Esophagus muscularis mucosa (tissue), 4 donors: Measurements from ENCODE around the gene RTN4RL2.

Source experiments
- CTCF ChIP-seq, 3 experiments: fragments of 200-600 bp in 2 of 3; fragments of 450-650 bp in 1 of 3; sonication (generic) in 2 of 3; IDR thresholded peaks; one replicate each; pipeline ENCODE4 v1.5.1; 2017 to 2019; ENCODE audit warnings: antibody characterized with exemption in 3 of 3, mild to moderate bottlenecking in 2 of 3, moderate library complexity in 1 of 3
- EP300 ChIP-seq: sonication (generic); formaldehyde crosslinking; IDR thresholded peaks from one replicate; pipeline ENCODE4 v1.6.1; 2017; ENCODE audit warnings: antibody characterized with exemption
- POLR2A ChIP-seq: fragments of 450-650 bp; IDR thresholded peaks from one replicate; pipeline ENCODE4 v1.6.1; 2017; ENCODE audit warnings: antibody characterized with exemption, moderate library complexity, mild to moderate bottlenecking, low read depth
- POLR2AphosphoS5 ChIP-seq, 2 donors: sonication (generic); formaldehyde crosslinking; IDR thresholded peaks; one replicate each; pipeline ENCODE4 v1.6.1; 2017; ENCODE audit warnings: antibody characterized with exemption in 2 of 2

- TF ChIP-seq POLR2A (no peak), CTCF (IDR thresholded peaks at IDR 0.05) (no peak), POLR2AphosphoS5 (IDR thresholded peaks at IDR 0.05) (no peak), EP300 (no peak)
These were observed 6.7 kb upstream of the RTN4RL2 start for GRCh38 chr11:57453543-57454177.
